Measurements from ENCODE around the gene MICALL2. TPM values are rescaled to one million over a fixed set of nuclear protein-coding genes. Genes with fewer than 3 reads are reported as not detected.

The MICALL2 gene
- total RNA-seq, 1 donor from 2014 or later = 8.1 TPM

GRCh38 chr7:1438821-1439220 lies 20.4 kb downstream of the MICALL2 start:
- no peak for TF ChIP-seq CTCF (conservative IDR thresholded peaks at IDR 0.05; ENCODE audit: low read depth, low read length)

GRCh38 chr7:1438208-1438607 lies 21.1 kb downstream of the MICALL2 start:
- no peak for DNase-seq (ENCODE audit: low read depth)
- H3K4me3 ChIP-seq (ENCODE audit: low read depth, low read length) = no peak overlapping the region
- TF ChIP-seq CTCF (conservative IDR thresholded peaks at IDR 0.05; ENCODE audit: low read depth, low read length) = no peak

More at GRCh38 chr7:1438821-1439220, 20.4 kb downstream of the MICALL2 start:
- no peak overlapping the region for H3K4me3 ChIP-seq (ENCODE audit: low read depth, low read length)
- no peak for DNase-seq (ENCODE audit: low read depth)

- H3K4me3 ChIP-seq (ENCODE audit: low read depth, low read length) = no peak overlapping the region
- TF ChIP-seq CTCF (conservative IDR thresholded peaks at IDR 0.05; ENCODE audit: low read depth, low read length) = no peak
- DNase-seq (ENCODE audit: low read depth) = no peak
These were observed 22.0 kb downstream of the MICALL2 start for GRCh38 chr7:1437155-1437880.

GRCh38 chr7:1436608-1437007 lies 22.7 kb downstream of the MICALL2 start:
- no peak overlapping the region for H3K4me3 ChIP-seq (ENCODE audit: low read depth, low read length)
- TF ChIP-seq CTCF (conservative IDR thresholded peaks at IDR 0.05; ENCODE audit: low read depth, low read length) = no peak
- DNase-seq (ENCODE audit: low read depth) = no peak

GRCh38 chr7:1434891-1435670 lies 24.2 kb downstream of the MICALL2 start:
- DNase-seq (ENCODE audit: low read depth) = no peak
- H3K4me3 ChIP-seq (ENCODE audit: low read depth, low read length) = no peak overlapping the region
- TF ChIP-seq CTCF (conservative IDR thresholded peaks at IDR 0.05; ENCODE audit: low read depth, low read length) = no peak

- TF ChIP-seq CTCF (conservative IDR thresholded peaks at IDR 0.05; ENCODE audit: low read depth, low read length) = no peak
- DNase-seq (ENCODE audit: low read depth) = no peak
- H3K4me3 ChIP-seq (ENCODE audit: low read depth, low read length) = no peak overlapping the region
These were observed 25.0 kb downstream of the MICALL2 start for GRCh38 chr7:1434165-1434718.
